Motor neuron (in vitro differentiated cells): ENCODE results near the gene RNU5D-1. TPM values are rescaled to one million over a fixed set of nuclear protein-coding genes. Genes with fewer than 3 reads are reported as not detected.

Source experiments
- ATAC-seq, 8 experiments: fragments of 200-7000 bp; cut with Tn5 transposase; replicated peaks in 6 of 8; 2 replicates each; pipeline ENCODE4 v1.8.0; 2021; ENCODE audit warnings: mild to moderate bottlenecking in 8 of 8, moderate library complexity in 8 of 8
- H3K27ac ChIP-seq, 2 donors: fragments of 250-450 bp; sonication (Bioruptor Pico); 2 replicates each; pipeline ENCODE4 v1.9.0; 2021; ENCODE audit warnings: antibody characterized with exemption in 2 of 2, mild to moderate bottlenecking in 2 of 2, moderate library complexity in 1 of 2
- H3K4me1 ChIP-seq, 2 donors: fragments of 250-450 bp; sonication (Bioruptor Pico); replicated peaks in 1 of 2; 2 replicates each; pipeline ENCODE4 v1.6.1; 2021; ENCODE audit warnings: antibody characterized with exemption in 2 of 2, mild to moderate bottlenecking in 2 of 2, moderate library complexity in 1 of 2
- H3K4me3 ChIP-seq, 5 donors: fragments of 250-450 bp; sonication (Bioruptor Pico); 2 replicates each; pipeline ENCODE4 v1.9.0; 2021; ENCODE audit warnings: antibody characterized with exemption in 5 of 5, mild to moderate bottlenecking in 5 of 5, moderate library complexity in 4 of 5
- WGBS, 10 experiments: fragments of 450-650 bp; shearing (Covaris generic); methylation state at CpG; one replicate each; pipeline ENCODE4 v1.0.0; 2022; 5-methylcytosine and 5-hydroxymethylcytosine counted together
- in situ Hi-C, 9 experiments: fragments of 400-800 bp; cut with MboI; loops; one replicate each; pipeline ENCODE4 v1.15.0; 2021; ENCODE audit warnings: low sequenced_read_pairs in 9 of 9, low pct_unique_long_range_greater_than_20kb in 2 of 9; ENCODE audit not compliant: unreplicated experiment in 9 of 9
- total RNA-seq, 8 experiments: library from RNA; unstranded; fragments of 300-600 nt; gene quantifications; 2 replicates each; pipeline versions ENCODE4 v1.2.3 to v1.2.4, GENCODE V29; 2022

The RNU5D-1 gene
- total RNA-seq, 8 experiments from 2014 or later, result under 0.01 TPM; not detected in 4

GRCh38 chr1:44723496-44724295, 7.3 kb downstream of the RNU5D-1 start:
- ATAC-seq, result no peak
- Histone ChIP-seq H3K27ac (no peak overlapping the region), H3K4me3 (no peak overlapping the region), H3K4me1 (no peaks in the 10 kb centered on the region)
- in situ Hi-C loops, result no loop called here
- 58 to 97% (median 88%) methylated on average over 2 to 15 of the region's 28 CpGs; no CpG with 5 or more reads in 4 of the 10 experiments for WGBS, 10 experiments

GRCh38 chr1:44723064-44723463, 7.9 kb downstream of the RNU5D-1 start:
- WGBS, 10 experiments, result 0 to 100% (median 94%) methylated on average over 1 to 9 of the region's 9 CpGs; no CpG with 5 or more reads in 4 of the 10 experiments
- Histone ChIP-seq H3K27ac (no peak overlapping the region), H3K4me3 (no peak overlapping the region), H3K4me1 (no peaks in the 10 kb centered on the region)
- ATAC-seq, result no peak
- in situ Hi-C loops, result no loop called here

GRCh38 chr1:44721485-44722361, 9.2 kb downstream of the RNU5D-1 start:
- Histone ChIP-seq H3K27ac (peak overlapping the region; percentile 49 to 57), H3K4me1 (no peaks in the 10 kb centered on the region), H3K4me3 (no peak overlapping the region)
- ATAC-seq, result peak; percentile 68 to 91 (median 87)
- 5 to 60% (median 35%) methylated on average over 2 to 14 of the region's 14 CpGs for WGBS, 10 experiments
- in situ Hi-C loops, result no loop called here

GRCh38 chr1:44720281-44720680, 10.7 kb downstream of the RNU5D-1 start:
- no peak overlapping the region for H3K27ac ChIP-seq
- H3K4me1 ChIP-seq, result no peaks in the 10 kb centered on the region
- no peak overlapping the region for H3K4me3 ChIP-seq
- in situ Hi-C loops, result no loop called here
- WGBS, 10 experiments, result 62 to 100% (median 83%) methylated on average over 2 to 4 of the region's 4 CpGs; no CpG with 5 or more reads in 3 of the 10 experiments
- ATAC-seq, result no peak

GRCh38 chr1:44719318-44719717, 11.7 kb downstream of the RNU5D-1 start:
- no peak overlapping the region for H3K27ac ChIP-seq
- in situ Hi-C loops, result no loop called here
- no peak for ATAC-seq
- no peak overlapping the region for H3K4me3 ChIP-seq
- no peaks in the 10 kb centered on the region for H3K4me1 ChIP-seq
- 0 to 93% (median 71%) methylated on average over 1 to 4 of the region's 5 CpGs; no CpG with 5 or more reads in 4 of the 10 experiments for WGBS, 10 experiments

- in situ Hi-C loops, result no loop called here
- no peak for ATAC-seq
Observed at GRCh38 chr1:44718091-44718490, 12.9 kb downstream of the RNU5D-1 start.

GRCh38 chr1:44717653-44718052, 13.3 kb downstream of the RNU5D-1 start:
- ATAC-seq, result no peak
- no peaks in the 10 kb centered on the region for H3K4me1 ChIP-seq
- in situ Hi-C loops, result no loop called here
- 14 to 100% (median 91%) methylated on average over 1 of the region's 1 CpG; no CpG with 5 or more reads in 2 of the 10 experiments for WGBS, 10 experiments
- no peak overlapping the region for H3K27ac ChIP-seq
- no peak overlapping the region for H3K4me3 ChIP-seq

More at GRCh38 chr1:44718091-44718490, 12.9 kb downstream of the RNU5D-1 start:
- no peak overlapping the region for H3K4me3 ChIP-seq
- no peaks in the 10 kb centered on the region for H3K4me1 ChIP-seq
- no peak overlapping the region for H3K27ac ChIP-seq
- 0 to 100% (median 72%) methylated on average over 1 to 6 of the region's 6 CpGs; no CpG with 5 or more reads in 2 of the 10 experiments for WGBS, 10 experiments

GRCh38 chr1:44717156-44717555, 13.8 kb downstream of the RNU5D-1 start:
- in situ Hi-C loops, result no loop called here
- Histone ChIP-seq H3K4me3 (no peak overlapping the region), H3K27ac (no peak overlapping the region), H3K4me1 (no peaks in the 10 kb centered on the region)
- no peak for ATAC-seq
- WGBS, 10 experiments, result 20 to 100% (median 91%) methylated on average over 1 to 4 of the region's 4 CpGs; no CpG with 5 or more reads in 1 of the 10 experiments

GRCh38 chr1:44714944-44715571, 15.9 kb downstream of the RNU5D-1 start:
- no peak overlapping the region for H3K4me3 ChIP-seq
- 0 to 40% (median 17%) methylated on average over 1 to 9 of the region's 9 CpGs; no CpG with 5 or more reads in 1 of the 10 experiments for WGBS, 10 experiments
- peak; percentile 85 to 95 (median 89) for ATAC-seq
- no peak overlapping the region for H3K27ac ChIP-seq
- no peaks in the 10 kb centered on the region for H3K4me1 ChIP-seq
- in situ Hi-C loops, result no loop called here

GRCh38 chr1:44714532-44714931, 16.4 kb downstream of the RNU5D-1 start:
- WGBS, 10 experiments, result 86 to 100% (median 91%) methylated on average over 3 to 7 of the region's 7 CpGs; no CpG with 5 or more reads in 5 of the 10 experiments
- peak in 4 of 8 experiments; percentile 2 to 26 (median 15) for ATAC-seq
- Histone ChIP-seq H3K4me1 (no peaks in the 10 kb centered on the region), H3K4me3 (no peak overlapping the region), H3K27ac (no peak overlapping the region)
- in situ Hi-C loops, result no loop called here

GRCh38 chr1:44713321-44713781, 17.6 kb downstream of the RNU5D-1 start:
- WGBS, 10 experiments, result 0 to 93% (median 63%) methylated on average over 1 to 6 of the region's 6 CpGs; no CpG with 5 or more reads in 2 of the 10 experiments

GRCh38 chr1:44707959-44708831, 22.8 kb downstream of the RNU5D-1 start:
- no peak overlapping the region for H3K4me3 ChIP-seq
- peak in 3 of 8 experiments; percentile 66 to 91 (median 69) for ATAC-seq
- 25 to 85% (median 74%) methylated on average over 1 to 14 of the region's 15 CpGs; no CpG with 5 or more reads in 2 of the 10 experiments for WGBS, 10 experiments
- no peaks in the 10 kb centered on the region for H3K4me1 ChIP-seq
- in situ Hi-C loops, result no loop called here
- no peak overlapping the region for H3K27ac ChIP-seq

More at GRCh38 chr1:44713321-44713781, 17.6 kb downstream of the RNU5D-1 start:
- no peak for ATAC-seq
- no peak overlapping the region for H3K27ac ChIP-seq
- in situ Hi-C loops, result no loop called here
- no peaks in the 10 kb centered on the region for H3K4me1 ChIP-seq
- H3K4me3 ChIP-seq, result no peak overlapping the region
